Suprapubic skin (tissue), 4 donors: ENCODE measurements around the gene PARL. TPM values are rescaled to one million over a fixed set of nuclear protein-coding genes. Genes with fewer than 3 reads are reported as not detected.
A peak's percentile ranks its signal among the peaks of the same experiment; 100 is the strongest.

Experiments used
- DNase-seq, 2 donors: peaks; one replicate each; pipeline ENCODE4 v3.0.0-alpha.2; 2019; ENCODE audit warnings: low spot score in 2 of 2
- H3K27ac ChIP-seq: fragments of 200-600 bp; sonication (generic); one replicate; pipeline ENCODE4 v1.5.1; 2019
- H3K27me3 ChIP-seq: fragments of 200-600 bp; sonication (generic); one replicate; pipeline ENCODE4 v1.5.1; 2019
- H3K36me3 ChIP-seq: fragments of 200-600 bp; sonication (generic); one replicate; pipeline ENCODE4 v1.5.1; 2019
- H3K4me1 ChIP-seq: fragments of 200-600 bp; sonication (generic); one replicate; pipeline ENCODE4 v1.5.1; 2019
- H3K4me3 ChIP-seq: fragments of 200-600 bp; sonication (generic); one replicate; pipeline ENCODE4 v1.5.1; 2019; ENCODE audit warnings: mild to moderate bottlenecking
- H3K9me3 ChIP-seq: fragments of 200-600 bp; sonication (generic); one replicate; pipeline ENCODE4 v1.5.1; 2019
- EP300 ChIP-seq: sonication (generic); formaldehyde crosslinking; IDR thresholded peaks from one replicate; pipeline ENCODE4 v1.6.1; 2017; ENCODE audit warnings: antibody characterized with exemption
- POLR2A ChIP-seq, 2 donors: fragments of 450-650 bp; IDR thresholded peaks; one replicate each; pipeline ENCODE4 v1.6.1; 2017; ENCODE audit warnings: antibody characterized with exemption in 2 of 2, mild to moderate bottlenecking in 2 of 2, moderate library complexity in 2 of 2
- POLR2AphosphoS5 ChIP-seq, 3 donors: sonication (generic); formaldehyde crosslinking; IDR thresholded peaks; one replicate each; pipeline ENCODE4 v1.6.1; 2017; ENCODE audit warnings: antibody characterized with exemption in 3 of 3
- WGBS: methylation state at CpG from one replicate; pipeline ENCODE4 v1.1.5; 2018; 5-methylcytosine and 5-hydroxymethylcytosine counted together
- total RNA-seq, 4 donors: library from RNA; depleted of rRNA; stranded (reverse); fragments of >200 nt; gene quantifications; one replicate each; pipeline ENCODE4 v1.1.0, GENCODE V29; 2016
- TF ChIP-seq, protein P1 (sequence below), 2 donors: fragments of 200-600 bp in 1 of 2; fragments of 450-650 bp in 1 of 2; sonication (generic) in 1 of 2; IDR thresholded peaks; one replicate each; pipeline ENCODE4 v1.5.1; 2016 to 2019; ENCODE audit warnings: antibody characterized with exemption in 2 of 2, mild to moderate bottlenecking in 1 of 2, moderate library complexity in 1 of 2

Gene PARL
- total RNA-seq, 4 donors from 2014 or later = 26.5 to 41.3 (median 32.9) TPM

GRCh38 chr3:183830187-183830586 lies 54.5 kb downstream of the PARL start:
- TF ChIP-seq EP300 (no peak), POLR2A (IDR thresholded peaks at IDR 0.05) (no peak), POLR2AphosphoS5 (IDR thresholded peaks at IDR 0.05) (no peak)
- TF ChIP-seq, protein P1, sequence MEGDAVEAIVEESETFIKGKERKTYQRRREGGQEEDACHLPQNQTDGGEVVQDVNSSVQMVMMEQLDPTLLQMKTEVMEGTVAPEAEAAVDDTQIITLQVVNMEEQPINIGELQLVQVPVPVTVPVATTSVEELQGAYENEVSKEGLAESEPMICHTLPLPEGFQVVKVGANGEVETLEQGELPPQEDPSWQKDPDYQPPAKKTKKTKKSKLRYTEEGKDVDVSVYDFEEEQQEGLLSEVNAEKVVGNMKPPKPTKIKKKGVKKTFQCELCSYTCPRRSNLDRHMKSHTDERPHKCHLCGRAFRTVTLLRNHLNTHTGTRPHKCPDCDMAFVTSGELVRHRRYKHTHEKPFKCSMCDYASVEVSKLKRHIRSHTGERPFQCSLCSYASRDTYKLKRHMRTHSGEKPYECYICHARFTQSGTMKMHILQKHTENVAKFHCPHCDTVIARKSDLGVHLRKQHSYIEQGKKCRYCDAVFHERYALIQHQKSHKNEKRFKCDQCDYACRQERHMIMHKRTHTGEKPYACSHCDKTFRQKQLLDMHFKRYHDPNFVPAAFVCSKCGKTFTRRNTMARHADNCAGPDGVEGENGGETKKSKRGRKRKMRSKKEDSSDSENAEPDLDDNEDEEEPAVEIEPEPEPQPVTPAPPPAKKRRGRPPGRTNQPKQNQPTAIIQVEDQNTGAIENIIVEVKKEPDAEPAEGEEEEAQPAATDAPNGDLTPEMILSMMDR (IDR thresholded peaks at IDR 0.05) = no peak
- peaks cover 9% of the 10 kb centered on the region for H3K4me1 ChIP-seq
- no peaks in the 10 kb centered on the region for H3K27me3 ChIP-seq
- H3K27ac ChIP-seq = no peak overlapping the region
- no peaks in the 10 kb centered on the region for H3K9me3 ChIP-seq
- no peak overlapping the region for H3K4me3 ChIP-seq
- H3K36me3 ChIP-seq = peaks cover 60% of the 10 kb centered on the region
- DNase-seq = peak in 1 of 2 donors; percentile 50
- WGBS = 94% methylated on average over 9 of the region's 9 CpGs

DNA sequence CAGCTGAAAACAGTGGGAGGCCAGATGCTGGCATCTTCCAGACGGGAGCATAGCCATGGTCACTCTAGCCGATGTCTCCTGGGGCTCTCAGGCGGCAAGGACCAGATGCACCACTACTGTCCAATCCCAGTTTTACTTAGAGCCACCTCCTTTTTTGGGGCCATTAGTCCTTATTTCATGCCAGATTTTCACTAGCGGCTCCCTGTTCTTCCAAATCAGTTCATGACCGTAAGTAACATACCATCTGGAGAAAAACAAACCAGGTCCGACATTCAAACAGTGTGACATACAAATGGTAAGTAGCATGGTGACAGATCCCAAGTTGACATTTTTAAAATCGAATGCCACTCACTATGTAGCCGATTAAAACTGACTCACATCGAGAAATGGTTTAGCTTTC lies 55.2 kb downstream of the PARL start:
- no peak overlapping the region for H3K4me3 ChIP-seq
- WGBS = 93% methylated on average over 9 of the region's 9 CpGs
- peaks cover 60% of the 10 kb centered on the region for H3K36me3 ChIP-seq
- H3K9me3 ChIP-seq = no peaks in the 10 kb centered on the region
- TF ChIP-seq POLR2A (IDR thresholded peaks at IDR 0.05) (no peak), POLR2AphosphoS5 (IDR thresholded peaks at IDR 0.05) (no peak), EP300 (no peak)
- TF ChIP-seq, protein P1 (IDR thresholded peaks at IDR 0.05) = no peak
- H3K27me3 ChIP-seq = no peaks in the 10 kb centered on the region
- peaks cover 16% of the 10 kb centered on the region for H3K4me1 ChIP-seq
- no peak overlapping the region for H3K27ac ChIP-seq
- DNase-seq = peak in 1 of 2 donors; percentile 24

- no peaks in the 10 kb centered on the region for H3K27me3 ChIP-seq
- H3K36me3 ChIP-seq = peaks cover 51% of the 10 kb centered on the region
- WGBS = 94% methylated on average over 7 of the region's 7 CpGs
- H3K27ac ChIP-seq = no peak overlapping the region
- DNase-seq = peak in 1 of 2 donors; percentile 60
- H3K9me3 ChIP-seq = no peaks in the 10 kb centered on the region
- TF ChIP-seq, protein P1 (IDR thresholded peaks at IDR 0.05) = no peak
- no peak for TF ChIP-seq EP300
- no peak for TF ChIP-seq POLR2A (IDR thresholded peaks at IDR 0.05)
- TF ChIP-seq POLR2AphosphoS5 (IDR thresholded peaks at IDR 0.05) = no peak
- H3K4me3 ChIP-seq = no peak overlapping the region
- peaks cover 20% of the 10 kb centered on the region for H3K4me1 ChIP-seq
Measured at GRCh38 chr3:183828538-183828870, 56.2 kb downstream of the PARL start.

DNA sequence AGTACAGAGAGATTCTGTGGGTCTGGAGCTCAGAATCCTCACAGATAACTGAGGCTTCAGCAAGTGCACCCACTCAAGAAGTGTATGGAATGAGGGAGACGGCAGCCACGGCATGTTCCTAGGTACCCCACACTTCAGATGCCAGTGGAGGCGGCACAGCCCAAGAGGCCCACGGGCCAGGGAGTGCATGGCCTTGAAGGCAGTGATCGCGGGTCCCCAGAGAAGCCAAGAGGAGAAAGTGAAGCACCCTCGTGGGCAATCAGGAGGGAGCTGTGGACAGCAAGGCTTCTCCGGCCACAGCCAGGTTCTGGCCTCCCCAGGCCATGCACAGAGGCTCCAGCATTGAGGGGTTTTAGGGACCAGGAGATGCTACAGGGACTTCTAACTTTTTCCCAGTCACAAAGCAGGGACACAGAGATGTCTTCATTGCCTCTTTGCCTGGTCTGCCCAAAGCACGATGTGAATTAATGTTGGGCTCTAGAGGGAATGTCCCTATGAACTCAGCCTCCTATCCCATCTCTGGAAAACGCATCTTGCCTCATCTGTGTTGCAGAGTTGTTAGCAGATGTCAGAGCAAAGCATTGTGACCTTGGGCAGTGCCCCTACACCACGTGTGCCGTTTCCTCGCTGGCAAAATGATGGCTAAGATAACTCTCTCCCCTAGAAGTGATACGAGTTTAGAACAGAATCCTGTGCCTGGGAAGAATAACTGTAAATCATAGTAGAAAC lies 56.7 kb downstream of the PARL start:
- peaks cover 20% of the 10 kb centered on the region for H3K4me1 ChIP-seq
- H3K9me3 ChIP-seq = no peaks in the 10 kb centered on the region
- no peak for DNase-seq
- H3K27me3 ChIP-seq = no peaks in the 10 kb centered on the region
- H3K36me3 ChIP-seq = peaks cover 45% of the 10 kb centered on the region
- 81% methylated on average over 12 of the region's 14 CpGs for WGBS
- H3K4me3 ChIP-seq = no peak overlapping the region
- H3K27ac ChIP-seq = no peak overlapping the region
- TF ChIP-seq EP300 = no peak
- no peak for TF ChIP-seq POLR2A (IDR thresholded peaks at IDR 0.05)
- TF ChIP-seq, protein P1 (IDR thresholded peaks at IDR 0.05) = no peak
- no peak for TF ChIP-seq POLR2AphosphoS5 (IDR thresholded peaks at IDR 0.05)

DNA sequence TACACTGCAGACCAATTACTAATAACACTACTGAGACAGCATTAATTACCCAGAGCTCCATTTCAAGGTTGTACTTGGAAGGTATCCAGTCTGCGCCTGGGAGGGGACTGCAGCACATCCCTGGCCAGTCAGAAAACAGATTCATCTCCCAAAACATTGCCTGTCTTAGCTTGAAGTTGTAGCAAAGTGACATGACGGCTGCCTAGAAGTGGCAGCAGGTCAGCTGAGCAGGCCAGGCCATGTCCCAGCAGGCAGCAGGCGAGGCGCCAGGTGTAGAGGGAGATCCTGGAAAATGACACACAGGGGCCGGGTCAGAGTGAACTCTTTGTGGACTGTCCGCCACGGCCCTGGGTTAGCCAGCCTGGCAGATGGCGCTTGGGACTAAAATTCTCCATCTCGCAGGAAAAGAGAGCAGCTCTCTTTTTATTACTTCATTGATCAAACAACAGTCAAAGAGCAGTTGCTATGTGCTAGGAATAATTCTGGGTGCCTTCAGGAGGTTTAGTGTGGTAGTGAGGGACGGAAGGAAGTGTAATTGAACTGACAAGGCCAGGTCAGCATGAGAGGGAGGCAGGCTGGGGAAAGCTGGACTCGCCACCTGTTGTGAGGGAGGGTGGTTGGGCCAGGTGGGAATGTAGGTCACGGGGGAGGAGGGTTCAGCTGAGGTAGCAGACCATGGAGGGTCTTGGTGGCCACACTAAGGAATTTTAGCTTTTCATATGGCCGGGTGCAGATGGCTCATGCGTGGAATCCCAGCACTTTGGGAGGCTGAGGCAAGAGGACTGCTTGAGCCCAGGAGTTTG lies 58.0 kb downstream of the PARL start:
- Histone ChIP-seq H3K9me3 (no peaks in the 10 kb centered on the region), H3K27ac (no peak overlapping the region), H3K4me1 (peaks cover 20% of the 10 kb centered on the region), H3K27me3 (no peaks in the 10 kb centered on the region), H3K4me3 (no peak overlapping the region), H3K36me3 (peaks cover 33% of the 10 kb centered on the region)
- 68% methylated on average over 14 of the region's 14 CpGs for WGBS
- peak in 1 of 2 donors; percentile 77 for DNase-seq
- TF ChIP-seq EP300 (no peak), POLR2A (IDR thresholded peaks at IDR 0.05) (no peak), POLR2AphosphoS5 (IDR thresholded peaks at IDR 0.05) (no peak)
- TF ChIP-seq, protein P1 (IDR thresholded peaks at IDR 0.05) = no peak
